ENCODE measurements around the gene AHRR. TPM values are rescaled to one million over a fixed set of nuclear protein-coding genes. Genes with fewer than 3 reads are reported as not detected.
A peak's percentile ranks its signal among the peaks of the same experiment; 100 is the strongest.

The AHRR gene
- total RNA-seq, 4 donors from 2014 or later: 0.26 to 9.1 (median 6.6) TPM; not detected in 1

DNA sequence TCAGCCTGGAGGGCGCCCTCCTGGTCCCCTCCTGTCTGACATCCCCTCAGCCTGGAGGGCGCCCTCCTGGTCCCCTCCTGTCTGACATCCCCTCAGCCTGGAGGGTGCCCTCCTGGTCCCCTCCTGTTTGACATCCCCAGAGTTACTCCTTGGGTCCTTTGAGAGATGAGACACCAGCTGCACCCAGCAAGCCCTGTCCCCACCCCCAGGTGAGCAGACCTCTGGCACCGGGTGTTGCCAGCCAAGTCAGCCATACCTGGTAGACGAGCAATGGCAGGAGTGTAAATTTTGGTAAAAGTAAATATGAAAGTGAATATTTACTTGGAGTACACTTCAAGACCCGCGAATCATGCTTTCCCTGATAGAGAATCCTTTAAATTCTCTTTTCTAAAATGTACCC, 146.9 kb downstream of the AHRR start:
- no peak overlapping the region for H3K27ac ChIP-seq
- H3K36me3 ChIP-seq: no peaks in the 10 kb centered on the region
- intact Hi-C loops (cut with DNase I; ENCODE audit: low total_unique reads): no loop called here
- no peaks in the 10 kb centered on the region for H3K9me3 ChIP-seq
- no peaks in the 10 kb centered on the region for H3K27me3 ChIP-seq
- H3K4me3 ChIP-seq: no peak overlapping the region
- DNase-seq: peak in 1 of 2 donors; percentile 11
- H3K4me1 ChIP-seq: peaks cover 0 to 8% of the 10 kb centered on the region in 2 donors
- no peak for TF ChIP-seq POLR2A (IDR thresholded peaks at IDR 0.05)
- TF ChIP-seq, protein P1, sequence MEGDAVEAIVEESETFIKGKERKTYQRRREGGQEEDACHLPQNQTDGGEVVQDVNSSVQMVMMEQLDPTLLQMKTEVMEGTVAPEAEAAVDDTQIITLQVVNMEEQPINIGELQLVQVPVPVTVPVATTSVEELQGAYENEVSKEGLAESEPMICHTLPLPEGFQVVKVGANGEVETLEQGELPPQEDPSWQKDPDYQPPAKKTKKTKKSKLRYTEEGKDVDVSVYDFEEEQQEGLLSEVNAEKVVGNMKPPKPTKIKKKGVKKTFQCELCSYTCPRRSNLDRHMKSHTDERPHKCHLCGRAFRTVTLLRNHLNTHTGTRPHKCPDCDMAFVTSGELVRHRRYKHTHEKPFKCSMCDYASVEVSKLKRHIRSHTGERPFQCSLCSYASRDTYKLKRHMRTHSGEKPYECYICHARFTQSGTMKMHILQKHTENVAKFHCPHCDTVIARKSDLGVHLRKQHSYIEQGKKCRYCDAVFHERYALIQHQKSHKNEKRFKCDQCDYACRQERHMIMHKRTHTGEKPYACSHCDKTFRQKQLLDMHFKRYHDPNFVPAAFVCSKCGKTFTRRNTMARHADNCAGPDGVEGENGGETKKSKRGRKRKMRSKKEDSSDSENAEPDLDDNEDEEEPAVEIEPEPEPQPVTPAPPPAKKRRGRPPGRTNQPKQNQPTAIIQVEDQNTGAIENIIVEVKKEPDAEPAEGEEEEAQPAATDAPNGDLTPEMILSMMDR (IDR thresholded peaks at IDR 0.05): no peak

- no peak overlapping the region for H3K27ac ChIP-seq
- H3K4me1 ChIP-seq: peaks cover 0 to 12% of the 10 kb centered on the region in 2 donors
- TF ChIP-seq POLR2A (IDR thresholded peaks at IDR 0.05): no peak
- TF ChIP-seq, protein P1 (IDR thresholded peaks at IDR 0.05): no peak
- no peak for DNase-seq
- no peaks in the 10 kb centered on the region for H3K36me3 ChIP-seq
- no peak overlapping the region for H3K4me3 ChIP-seq
- no peaks in the 10 kb centered on the region for H3K9me3 ChIP-seq
- no peaks in the 10 kb centered on the region for H3K27me3 ChIP-seq
- intact Hi-C loops (cut with DNase I; ENCODE audit: low total_unique reads): no loop called here
These were observed 148.4 kb downstream of the AHRR start for GRCh38 chr5:469752-470483.

DNA sequence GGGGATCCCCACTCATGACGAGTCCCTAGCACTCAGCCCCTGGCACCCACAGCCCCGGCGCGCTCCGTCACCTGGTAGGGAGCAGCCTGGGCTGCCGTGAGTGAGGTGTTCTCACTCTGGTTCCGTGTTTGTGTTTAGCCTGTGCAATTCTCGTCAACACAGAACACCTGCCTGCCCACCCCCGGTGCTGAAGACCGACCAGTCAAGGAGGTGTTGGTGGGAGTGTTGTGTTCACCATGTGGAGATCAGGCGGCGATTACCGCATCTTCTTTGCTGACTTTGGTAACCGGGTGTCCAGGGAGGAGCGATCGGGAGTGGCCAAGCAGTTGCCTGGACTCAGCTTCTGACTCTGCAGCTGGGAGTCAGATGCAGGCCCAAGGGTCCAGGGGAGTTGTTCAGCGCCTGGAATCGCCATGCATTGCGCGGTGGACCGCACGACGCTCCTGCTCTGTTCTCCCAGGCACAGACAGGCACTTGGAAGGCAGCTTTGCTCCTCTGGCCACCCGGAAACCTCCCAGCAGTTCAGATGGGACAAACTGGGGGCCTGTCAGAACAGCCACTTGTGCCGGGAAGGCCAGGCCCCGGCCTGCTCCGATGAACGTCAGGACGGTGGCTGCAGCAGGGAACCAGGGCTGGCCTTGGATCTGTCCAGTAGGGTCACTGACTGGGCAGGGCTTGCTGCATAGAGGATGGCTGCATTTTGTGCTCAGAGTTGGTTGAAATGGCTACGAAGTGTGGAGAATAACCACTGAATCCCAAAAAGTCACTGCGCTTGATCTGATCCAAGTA, 149.6 kb downstream of the AHRR start:
- H3K4me3 ChIP-seq: no peak overlapping the region
- no peak for TF ChIP-seq POLR2A (IDR thresholded peaks at IDR 0.05)
- TF ChIP-seq, protein P1 (IDR thresholded peaks at IDR 0.05): no peak

GRCh38 chr5:471750-472058, 150.2 kb downstream of the AHRR start:
- intact Hi-C loops (cut with DNase I; ENCODE audit: low total_unique reads): no loop called here

More for the DNA sequence above, 149.6 kb downstream of the AHRR start:
- H3K9me3 ChIP-seq: no peaks in the 10 kb centered on the region
- H3K27ac ChIP-seq: no peak overlapping the region
- DNase-seq: no peak
- intact Hi-C loops (cut with DNase I; ENCODE audit: low total_unique reads): no loop called here
- H3K36me3 ChIP-seq: no peaks in the 10 kb centered on the region
- peaks cover 0 to 17% of the 10 kb centered on the region in 2 donors for H3K4me1 ChIP-seq
- H3K27me3 ChIP-seq: peaks cover 0 to under 1% of the 10 kb centered on the region in 2 donors

More at GRCh38 chr5:471750-472058, 150.2 kb downstream of the AHRR start:
- no peaks in the 10 kb centered on the region for H3K9me3 ChIP-seq
- TF ChIP-seq, protein P1 (IDR thresholded peaks at IDR 0.05): no peak
- TF ChIP-seq POLR2A (IDR thresholded peaks at IDR 0.05): no peak
- DNase-seq: no peak
- peak overlapping the region; percentile 65 to 68 for H3K4me3 ChIP-seq
- H3K27me3 ChIP-seq: peaks cover 0 to 6% of the 10 kb centered on the region in 2 donors
- H3K4me1 ChIP-seq: peaks cover 0 to 17% of the 10 kb centered on the region in 2 donors
- H3K27ac ChIP-seq: peak overlapping the region; percentile 63 to 76
- no peaks in the 10 kb centered on the region for H3K36me3 ChIP-seq
